Peyer's patch (tissue), 4 donors: ENCODE data around the gene PDHX. TPM values are rescaled to one million over a fixed set of nuclear protein-coding genes. Genes with fewer than 3 reads are reported as not detected.
A peak's percentile ranks its signal among the peaks of the same experiment; 100 is the strongest.

Experiments
- DNase-seq, 3 donors: peaks; one replicate each; pipeline ENCODE4 v3.0.0-alpha.2; 2017 to 2019
- H3K27ac ChIP-seq, 4 donors: fragments of 200-600 bp; sonication (generic); one replicate each; pipeline ENCODE4 v1.5.1; 2016 to 2019
- H3K27me3 ChIP-seq, 2 donors: fragments of 200-600 bp; sonication (generic); one replicate each; pipeline ENCODE4 v1.5.1; 2019
- H3K36me3 ChIP-seq, 3 donors: fragments of 200-600 bp; sonication (generic); one replicate each; pipeline ENCODE4 v1.5.1; 2016 to 2019
- H3K4me1 ChIP-seq, 4 donors: fragments of 200-600 bp; sonication (generic); one replicate each; pipeline ENCODE4 v1.5.1; 2016 to 2019
- H3K4me3 ChIP-seq, 4 donors: fragments of 200-600 bp; sonication (generic); 1 replicate in 3 of 4; 2 replicates in 1 of 4; pipeline ENCODE4 v1.5.1; 2016 to 2019; ENCODE audit warnings: mild to moderate bottlenecking in 1 of 4
- H3K9me3 ChIP-seq, 4 donors: fragments of 200-600 bp; sonication (generic); one replicate each; pipeline ENCODE4 v1.5.1; 2016 to 2019; ENCODE audit warnings: mild to moderate bottlenecking in 1 of 4
- POLR2A ChIP-seq, 2 donors: fragments of 450-650 bp; IDR thresholded peaks; one replicate each; pipeline ENCODE4 v1.5.1; 2017; ENCODE audit warnings: antibody characterized with exemption in 2 of 2, mild to moderate bottlenecking in 2 of 2, moderate library complexity in 2 of 2
- total RNA-seq, 4 donors: library from RNA; depleted of rRNA; stranded (reverse); fragments of >200 nt; gene quantifications; one replicate each; pipeline ENCODE4 v1.1.0, GENCODE V29; 2016
- TF ChIP-seq, protein P1 (sequence below), 6 experiments: fragments of 450-650 bp in 4 of 6; fragments of 200-600 bp in 2 of 6; sonication (generic) in 1 of 6; IDR thresholded peaks; one replicate each; pipeline ENCODE4 v1.5.1; 2017 to 2019; ENCODE audit warnings: antibody characterized with exemption in 6 of 6, mild to moderate bottlenecking in 3 of 6, moderate library complexity in 1 of 6

PDHX gene
- total RNA-seq, 4 donors from 2014 or later: 15.4 to 87.5 (median 22.4) TPM

GRCh38 chr11:34924714-34925113 is 8.3 kb downstream of the PDHX start:
- no peaks in the 10 kb centered on the region for H3K4me1 ChIP-seq
- no peak overlapping the region for H3K27ac ChIP-seq
- no peak overlapping the region for H3K4me3 ChIP-seq
- H3K27me3 ChIP-seq: no peaks in the 10 kb centered on the region
- TF ChIP-seq, protein P1, sequence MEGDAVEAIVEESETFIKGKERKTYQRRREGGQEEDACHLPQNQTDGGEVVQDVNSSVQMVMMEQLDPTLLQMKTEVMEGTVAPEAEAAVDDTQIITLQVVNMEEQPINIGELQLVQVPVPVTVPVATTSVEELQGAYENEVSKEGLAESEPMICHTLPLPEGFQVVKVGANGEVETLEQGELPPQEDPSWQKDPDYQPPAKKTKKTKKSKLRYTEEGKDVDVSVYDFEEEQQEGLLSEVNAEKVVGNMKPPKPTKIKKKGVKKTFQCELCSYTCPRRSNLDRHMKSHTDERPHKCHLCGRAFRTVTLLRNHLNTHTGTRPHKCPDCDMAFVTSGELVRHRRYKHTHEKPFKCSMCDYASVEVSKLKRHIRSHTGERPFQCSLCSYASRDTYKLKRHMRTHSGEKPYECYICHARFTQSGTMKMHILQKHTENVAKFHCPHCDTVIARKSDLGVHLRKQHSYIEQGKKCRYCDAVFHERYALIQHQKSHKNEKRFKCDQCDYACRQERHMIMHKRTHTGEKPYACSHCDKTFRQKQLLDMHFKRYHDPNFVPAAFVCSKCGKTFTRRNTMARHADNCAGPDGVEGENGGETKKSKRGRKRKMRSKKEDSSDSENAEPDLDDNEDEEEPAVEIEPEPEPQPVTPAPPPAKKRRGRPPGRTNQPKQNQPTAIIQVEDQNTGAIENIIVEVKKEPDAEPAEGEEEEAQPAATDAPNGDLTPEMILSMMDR (IDR thresholded peaks at IDR 0.05): no peak
- no peak for TF ChIP-seq POLR2A (IDR thresholded peaks at IDR 0.05)
- DNase-seq: no peak
- H3K36me3 ChIP-seq: no peaks in the 10 kb centered on the region
- no peaks in the 10 kb centered on the region for H3K9me3 ChIP-seq

GRCh38 chr11:34926101-34926830 is 9.8 kb downstream of the PDHX start:
- TF ChIP-seq, protein P1 (IDR thresholded peaks at IDR 0.05): peak; percentile 51 to 87 (median 80)
- TF ChIP-seq POLR2A (IDR thresholded peaks at IDR 0.05): no peak
- Histone ChIP-seq H3K27ac (no peak overlapping the region), H3K4me1 (peaks cover 0 to 5% (median 0%) of the 10 kb centered on the region in 4 donors), H3K4me3 (no peak overlapping the region), H3K36me3 (no peaks in the 10 kb centered on the region), H3K9me3 (no peaks in the 10 kb centered on the region), H3K27me3 (no peaks in the 10 kb centered on the region)
- no peak for DNase-seq

DNA sequence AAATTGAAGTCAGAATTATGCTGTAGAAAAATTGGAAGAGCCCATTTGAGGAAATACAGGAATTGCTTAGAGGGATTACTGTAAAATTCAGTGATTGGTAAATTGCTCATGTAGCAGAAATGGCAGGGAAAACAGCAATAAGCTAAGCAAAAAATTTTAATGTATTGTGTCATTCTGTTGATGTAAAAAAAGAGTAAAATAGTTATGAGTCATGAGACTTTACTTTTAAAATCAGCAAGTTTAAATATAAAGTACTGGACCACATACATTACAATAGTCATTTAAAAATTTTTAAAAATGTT is 10.4 kb downstream of the PDHX start:
- no peak overlapping the region for H3K4me3 ChIP-seq
- H3K36me3 ChIP-seq: no peaks in the 10 kb centered on the region
- H3K9me3 ChIP-seq: no peaks in the 10 kb centered on the region
- TF ChIP-seq, protein P1 (IDR thresholded peaks at IDR 0.05): no peak
- no peak for TF ChIP-seq POLR2A (IDR thresholded peaks at IDR 0.05)
- no peaks in the 10 kb centered on the region for H3K27me3 ChIP-seq
- H3K27ac ChIP-seq: no peak overlapping the region
- peaks cover 0 to 5% (median 0%) of the 10 kb centered on the region in 4 donors for H3K4me1 ChIP-seq
- no peak for DNase-seq

GRCh38 chr11:34928268-34928959 is 12.0 kb downstream of the PDHX start:
- Histone ChIP-seq H3K27me3 (no peaks in the 10 kb centered on the region), H3K9me3 (no peaks in the 10 kb centered on the region), H3K36me3 (peaks cover 0 to 10% (median 0%) of the 10 kb centered on the region in 3 donors), H3K4me3 (no peak overlapping the region), H3K4me1 (peaks cover 0 to 5% (median 0%) of the 10 kb centered on the region in 4 donors), H3K27ac (no peak overlapping the region)
- TF ChIP-seq, protein P1 (IDR thresholded peaks at IDR 0.05): no peak
- TF ChIP-seq POLR2A (IDR thresholded peaks at IDR 0.05): no peak
- no peak for DNase-seq

DNA sequence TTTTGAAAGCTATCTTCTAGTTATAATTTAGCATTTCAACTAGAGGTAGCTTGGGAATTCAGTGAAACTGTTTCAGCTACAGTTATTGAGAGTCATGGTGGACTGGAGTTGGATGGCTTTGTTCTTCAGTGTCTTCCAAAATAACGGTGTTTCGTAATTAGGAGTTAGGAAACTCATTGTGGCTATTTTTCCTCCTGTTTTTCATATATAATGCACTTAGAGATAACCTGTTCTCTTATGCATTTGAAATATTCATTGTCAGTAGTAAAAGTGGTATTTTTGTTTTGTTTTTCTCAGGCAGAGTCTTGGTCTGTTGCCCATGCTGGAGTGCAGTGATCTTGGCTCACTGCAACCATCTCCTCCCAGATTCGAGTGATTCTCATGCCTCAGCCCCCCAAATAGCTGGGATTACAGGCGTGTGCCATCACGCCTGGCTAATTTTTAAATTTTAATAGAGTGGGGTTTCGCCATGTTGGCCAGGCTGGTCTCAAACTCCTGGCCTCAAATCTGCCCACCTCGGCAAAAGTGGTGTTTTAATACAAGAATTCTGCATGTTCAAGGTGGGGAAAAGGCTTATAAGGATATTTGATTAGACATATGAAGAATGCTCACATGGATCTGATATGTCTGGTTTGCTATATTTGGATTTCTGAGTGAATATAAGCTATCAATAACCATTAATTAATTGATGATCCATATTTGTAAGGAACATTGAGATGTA is 12.7 kb downstream of the PDHX start:
- H3K4me1 ChIP-seq: peaks cover 0 to 5% (median 0%) of the 10 kb centered on the region in 4 donors
- no peak overlapping the region for H3K27ac ChIP-seq
- no peaks in the 10 kb centered on the region for H3K27me3 ChIP-seq
- no peak for DNase-seq
- H3K9me3 ChIP-seq: no peaks in the 10 kb centered on the region
- TF ChIP-seq, protein P1 (IDR thresholded peaks at IDR 0.05): no peak
- TF ChIP-seq POLR2A (IDR thresholded peaks at IDR 0.05): no peak
- H3K4me3 ChIP-seq: no peak overlapping the region
- peaks cover 0 to 10% (median 0%) of the 10 kb centered on the region in 3 donors for H3K36me3 ChIP-seq
